HEK293 (cell line): Measurements from ENCODE around the gene SH3BP1.

Source experiments
- ATF2 ChIP-seq: fragments of 450-650 bp; formaldehyde crosslinking; IDR thresholded peaks from 2 replicates; pipeline ENCODE4 v1.5.1; 2016; ENCODE audit warnings: missing biosample characterization, missing genetic modification characterization, low read depth
- BCL11A ChIP-seq: fragments of 450-650 bp; formaldehyde crosslinking; IDR thresholded peaks from 2 replicates; pipeline ENCODE4 v1.5.1; 2016; ENCODE audit warnings: low read depth, missing biosample characterization, missing genetic modification characterization
- BCL6B ChIP-seq: fragments of 450-650 bp; formaldehyde crosslinking; IDR thresholded peaks from 2 replicates; pipeline ENCODE4 v1.5.1; 2017; ENCODE audit warnings: missing biosample characterization, missing genetic modification characterization
- CTCF ChIP-seq: fragments of 450-650 bp; formaldehyde crosslinking; IDR thresholded peaks from 2 replicates; pipeline ENCODE4 v1.5.1; 2016; ENCODE audit warnings: missing biosample characterization, missing genetic modification characterization
- FEZF1 ChIP-seq: fragments of 450-650 bp; formaldehyde crosslinking; IDR thresholded peaks from 2 replicates; pipeline ENCODE4 v1.5.1; 2016; ENCODE audit warnings: missing biosample characterization, missing genetic modification characterization
- GLIS1 ChIP-seq: fragments of 450-650 bp; formaldehyde crosslinking; IDR thresholded peaks from 2 replicates; pipeline ENCODE4 v1.5.1; 2016; ENCODE audit warnings: missing biosample characterization, missing genetic modification characterization
- HIC1 ChIP-seq: fragments of 450-650 bp; formaldehyde crosslinking; IDR thresholded peaks from 2 replicates; pipeline ENCODE4 v1.5.1; 2016; ENCODE audit warnings: missing biosample characterization, missing genetic modification characterization
- IKZF3 ChIP-seq: fragments of 450-650 bp; IDR thresholded peaks from 2 replicates; pipeline ENCODE4 v1.5.0; 2018; ENCODE audit warnings: missing biosample characterization, mild to moderate bottlenecking, missing genetic modification characterization, moderate library complexity
- INSM2 ChIP-seq: fragments of 450-650 bp; formaldehyde crosslinking; IDR thresholded peaks from 2 replicates; pipeline ENCODE4 v1.5.1; 2016; ENCODE audit warnings: missing biosample characterization, missing genetic modification characterization
- KLF10 ChIP-seq: fragments of 450-650 bp; IDR thresholded peaks from 2 replicates; pipeline ENCODE4 v1.5.1; 2018; ENCODE audit warnings: missing biosample characterization, mild to moderate bottlenecking, missing genetic modification characterization
- REPIN1 ChIP-seq: fragments of 450-650 bp; formaldehyde crosslinking; IDR thresholded peaks from 2 replicates; pipeline ENCODE4 v1.5.1; 2017; ENCODE audit warnings: missing biosample characterization, missing genetic modification characterization, low read depth
- REST ChIP-seq: fragments of 450-650 bp; formaldehyde crosslinking; IDR thresholded peaks from 2 replicates; pipeline ENCODE4 v1.5.1; 2016; ENCODE audit warnings: missing biosample characterization, missing genetic modification characterization
- SP3 ChIP-seq: fragments of 450-650 bp; formaldehyde crosslinking; IDR thresholded peaks from 2 replicates; pipeline ENCODE4 v1.5.1; 2016; ENCODE audit warnings: missing biosample characterization, missing genetic modification characterization
- TRIM28 ChIP-seq: IDR thresholded peaks from 2 replicates; pipeline ENCODE4 v1.6.1; 2011; ENCODE audit warnings: low read length, control low read depth, borderline replicate concordance
- ZBTB21 ChIP-seq: fragments of 450-650 bp; formaldehyde crosslinking; IDR thresholded peaks from 2 replicates; pipeline ENCODE4 v1.5.1; 2017; ENCODE audit warnings: missing biosample characterization, missing genetic modification characterization
- ZFP41 ChIP-seq: fragments of 450-650 bp; formaldehyde crosslinking; IDR thresholded peaks from 2 replicates; pipeline ENCODE4 v1.5.1; 2016; ENCODE audit warnings: missing biosample characterization, missing genetic modification characterization, borderline replicate concordance
- ZIC2 ChIP-seq: fragments of 450-650 bp; formaldehyde crosslinking; IDR thresholded peaks from 2 replicates; pipeline ENCODE4 v1.5.1; 2016; ENCODE audit warnings: missing biosample characterization, missing genetic modification characterization
- ZNF24 ChIP-seq: fragments of 450-650 bp; formaldehyde crosslinking; IDR thresholded peaks from 2 replicates; pipeline ENCODE4 v1.5.1; 2016; ENCODE audit warnings: missing biosample characterization, missing genetic modification characterization
- ZNF292 ChIP-seq: fragments of 450-650 bp; formaldehyde crosslinking; IDR thresholded peaks from 2 replicates; pipeline ENCODE4 v1.5.1; 2016; ENCODE audit warnings: low read depth, missing biosample characterization, missing genetic modification characterization, borderline replicate concordance
- ZNF335 ChIP-seq: fragments of 450-650 bp; formaldehyde crosslinking; conservative IDR thresholded peaks from 2 replicates; pipeline ENCODE4 v1.5.1; 2016; ENCODE audit warnings: missing biosample characterization, missing genetic modification characterization
- ZNF350 ChIP-seq: fragments of 450-650 bp; formaldehyde crosslinking; IDR thresholded peaks from 2 replicates; pipeline ENCODE4 v1.5.0; 2017; ENCODE audit warnings: missing biosample characterization, mild to moderate bottlenecking, missing genetic modification characterization
- ZNF391 ChIP-seq: fragments of 450-650 bp; formaldehyde crosslinking; IDR thresholded peaks from 2 replicates; pipeline ENCODE4 v1.5.1; 2016; ENCODE audit warnings: low read depth, missing biosample characterization, missing genetic modification characterization, borderline replicate concordance
- ZNF596 ChIP-seq: fragments of 450-650 bp; IDR thresholded peaks from 2 replicates; pipeline ENCODE4 v1.5.0; 2018; ENCODE audit warnings: missing biosample characterization, mild to moderate bottlenecking, missing genetic modification characterization, moderate library complexity
- ZNF621 ChIP-seq: fragments of 450-650 bp; formaldehyde crosslinking; IDR thresholded peaks from 2 replicates; pipeline ENCODE4 v1.5.1; 2017; ENCODE audit warnings: missing biosample characterization, missing genetic modification characterization
- ZNF654 ChIP-seq: fragments of 450-650 bp; formaldehyde crosslinking; IDR thresholded peaks from 2 replicates; pipeline ENCODE4 v1.5.1; 2016; ENCODE audit warnings: low read depth, missing biosample characterization, missing genetic modification characterization
- ZNF707 ChIP-seq: fragments of 450-650 bp; formaldehyde crosslinking; IDR thresholded peaks from 2 replicates; pipeline ENCODE4 v1.5.1; 2016; ENCODE audit warnings: missing biosample characterization, missing genetic modification characterization

SH3BP1 gene

GRCh38 chr22:37661160-37661924 lies 21.9 kb downstream of the SH3BP1 start (continued):
- TF ChIP-seq ZNF596 (peak; percentile 54; the same call in 1 of the 2 replicates), KLF10 (tag by site-specific recombination) (peak; percentile 86), ZIC2 (tag by site-specific recombination) (peak; percentile 97), IKZF3 (peak; percentile 88), HIC1 (tag by site-specific recombination) (peak; percentile 83; the same call in 1 of the 2 replicates), ZNF621 (tag by site-specific recombination) (no peak), ZFP41 (tag by site-specific recombination) (no peak), ZNF391 (tag by site-specific recombination) (no peak; the same call in 1 of the 2 replicates), TRIM28 (peak; percentile 84; the same call in 1 of the 2 replicates), ZNF335 (tag by site-specific recombination) (peak; percentile 48), ZNF24 (0 out of 2 replicates have a peak, but pooled peaks have one; percentile 32), ZNF707 (tag by site-specific recombination) (no peak), ZBTB21 (tag by site-specific recombination) (peak; percentile 91), REST (tag by site-specific recombination) (no peak), CTCF (tag by site-specific recombination) (peak; percentile 55), ZNF350 (tag by site-specific recombination) (no peak), ZNF292 (tag by site-specific recombination) (no peak), REPIN1 (0 out of 2 replicates have a peak, but pooled peaks have one; percentile 71), BCL11A (tag by site-specific recombination) (peak; percentile 44; the same call in 1 of the 2 replicates), INSM2 (tag by site-specific recombination) (0 out of 2 replicates have a peak, but pooled peaks have one; percentile 69), BCL6B (tag by site-specific recombination) (no peak), GLIS1 (tag by site-specific recombination) (peak; percentile 71), ZNF654 (tag by site-specific recombination) (peak; percentile 25; the same call in 1 of the 2 replicates), FEZF1 (peak; percentile 70), ATF2 (tag by site-specific recombination) (peak; percentile 99), SP3 (peak; percentile 25; the same call in 1 of the 2 replicates)
